Measurements from ENCODE around the gene HEATR5B.

- TF ChIP-seq POLR2AphosphoS5 (IDR thresholded peaks at IDR 0.05; ENCODE audit: low read depth, low read length) (no peak), TAF1 (IDR thresholded peaks at IDR 0.05; ENCODE audit: low read depth, low read length) (no peak), POLR2A (IDR thresholded peaks at IDR 0.05; ENCODE audit: low read depth, low read length) (no peak), SPI1 (IDR thresholded peaks at IDR 0.05; ENCODE audit: low read depth, low read length) (no peak)
Observed at GRCh38 chr2:36954977-36955607, 129.1 kb downstream of the HEATR5B start.

Measured in GM12891 (cell line).